ENCODE measurements around the gene TLCD1.
"Not testable (repeated sequence)": the region's sequence is repeated elsewhere in the genome, so short reads cannot be mapped to it uniquely, and the experiment has no call there.

TLCD1 gene

GRCh38 chr17:28726627-28727491 lies 826 bp upstream of the TLCD1 start:
- peak overlapping the region; percentile 62 for H3K9ac ChIP-seq (ENCODE audit: insufficient read length)
- peaks cover 34% of the 10 kb centered on the region for H3K36me3 ChIP-seq (ENCODE audit: insufficient read depth, low read length)
- TF ChIP-seq POLR2AphosphoS5 (IDR thresholded peaks at IDR 0.05; ENCODE audit: borderline replicate concordance, low read depth, low read length) (peak; percentile 16; the same call in 1 of the 2 replicates), FOXP2 (optimal IDR thresholded peaks at IDR 0.05; ENCODE audit: control extremely low read depth, extremely low read length, insufficient read depth) (no peak)
- no peak for DNase-seq (ENCODE audit: low read depth, low spot score)
- no peaks in the 10 kb centered on the region for H3K9me3 ChIP-seq (ENCODE audit: low read depth, low read length)
- no peak overlapping the region for H3K27ac ChIP-seq
- H3K4me3 ChIP-seq, result peak overlapping the region; percentile 96

- Histone ChIP-seq H3K4me3 (peak overlapping the region; percentile 96), H3K27ac (peak overlapping the region; percentile 85), H3K9me3 (ENCODE audit: low read depth, low read length) (no peaks in the 10 kb centered on the region), H3K9ac (ENCODE audit: insufficient read length) (peak overlapping the region; percentile 81), H3K36me3 (ENCODE audit: insufficient read depth, low read length) (peaks cover 45% of the 10 kb centered on the region)
- no peak for DNase-seq (ENCODE audit: low read depth, low spot score)
- peak; percentile 4; the same call in 1 of the 2 replicates for TF ChIP-seq POLR2AphosphoS5 (IDR thresholded peaks at IDR 0.05; ENCODE audit: borderline replicate concordance, low read depth, low read length)
- no peak for TF ChIP-seq FOXP2 (optimal IDR thresholded peaks at IDR 0.05; ENCODE audit: control extremely low read depth, extremely low read length, insufficient read depth)
Measured at GRCh38 chr17:28725660-28726225, 290 bp downstream of the TLCD1 start.

- DNase-seq (ENCODE audit: low read depth, low spot score), result no peak
- Histone ChIP-seq H3K36me3 (ENCODE audit: insufficient read depth, low read length) (peaks cover 50% of the 10 kb centered on the region), H3K9ac (ENCODE audit: insufficient read length) (peak overlapping the region; percentile 81), H3K27ac (peak overlapping the region; percentile 85), H3K9me3 (ENCODE audit: low read depth, low read length) (no peaks in the 10 kb centered on the region), H3K4me3 (peak overlapping the region; percentile 96)
- TF ChIP-seq FOXP2 (optimal IDR thresholded peaks at IDR 0.05; ENCODE audit: control extremely low read depth, extremely low read length, insufficient read depth) (no peak), POLR2AphosphoS5 (IDR thresholded peaks at IDR 0.05; ENCODE audit: borderline replicate concordance, low read depth, low read length) (peak; percentile 73), EZH2 (IDR thresholded peaks at IDR 0.05) (no peak)
Measured at GRCh38 chr17:28725166-28725659, 820 bp downstream of the TLCD1 start.

- TF ChIP-seq FOXP2 (optimal IDR thresholded peaks at IDR 0.05; ENCODE audit: control extremely low read depth, extremely low read length, insufficient read depth), result no peak
- no peak; the same call in 1 of the 2 replicates for TF ChIP-seq POLR2AphosphoS5 (IDR thresholded peaks at IDR 0.05; ENCODE audit: borderline replicate concordance, low read depth, low read length)
- no peak for TF ChIP-seq EZH2 (IDR thresholded peaks at IDR 0.05)
- H3K9ac ChIP-seq (ENCODE audit: insufficient read length), result no peak overlapping the region
- no peak for DNase-seq (ENCODE audit: low read depth, low spot score)
- peaks cover 51% of the 10 kb centered on the region for H3K36me3 ChIP-seq (ENCODE audit: insufficient read depth, low read length)
- H3K27ac ChIP-seq, result peak overlapping the region; percentile 85
- peak overlapping the region; percentile 96 for H3K4me3 ChIP-seq
- H3K9me3 ChIP-seq (ENCODE audit: low read depth, low read length), result no peaks in the 10 kb centered on the region
Measured at GRCh38 chr17:28724500-28725165, 1.4 kb downstream of the TLCD1 start.

- not testable (repeated sequence) for DNase-seq (ENCODE audit: low read depth, low spot score); H3K9me3 ChIP-seq (ENCODE audit: low read depth, low read length); H3K9ac ChIP-seq (ENCODE audit: insufficient read length); H3K4me3 ChIP-seq
- H3K36me3 ChIP-seq (ENCODE audit: insufficient read depth, low read length), result peaks cover 51% of the 10 kb centered on the region
- peak overlapping the region; percentile 85; the same call in 1 of the 2 replicates for H3K27ac ChIP-seq
Measured at GRCh38 chr17:28723836-28724499, 2.1 kb downstream of the TLCD1 start.

GRCh38 chr17:28723159-28723835 lies 2.7 kb downstream of the TLCD1 start:
- no peak for DNase-seq (ENCODE audit: low read depth, low spot score)
- H3K9me3 ChIP-seq (ENCODE audit: low read depth, low read length), result no peaks in the 10 kb centered on the region
- no peak overlapping the region for H3K4me3 ChIP-seq
- TF ChIP-seq POLR2AphosphoS5 (IDR thresholded peaks at IDR 0.05; ENCODE audit: borderline replicate concordance, low read depth, low read length), result no peak
- no peak for TF ChIP-seq FOXP2 (optimal IDR thresholded peaks at IDR 0.05; ENCODE audit: control extremely low read depth, extremely low read length, insufficient read depth)
- TF ChIP-seq EZH2 (IDR thresholded peaks at IDR 0.05), result no peak
- peak overlapping the region; percentile 89 for H3K27ac ChIP-seq
- H3K36me3 ChIP-seq (ENCODE audit: insufficient read depth, low read length), result peaks cover 51% of the 10 kb centered on the region
- no peak overlapping the region for H3K9ac ChIP-seq (ENCODE audit: insufficient read length)

DNA sequence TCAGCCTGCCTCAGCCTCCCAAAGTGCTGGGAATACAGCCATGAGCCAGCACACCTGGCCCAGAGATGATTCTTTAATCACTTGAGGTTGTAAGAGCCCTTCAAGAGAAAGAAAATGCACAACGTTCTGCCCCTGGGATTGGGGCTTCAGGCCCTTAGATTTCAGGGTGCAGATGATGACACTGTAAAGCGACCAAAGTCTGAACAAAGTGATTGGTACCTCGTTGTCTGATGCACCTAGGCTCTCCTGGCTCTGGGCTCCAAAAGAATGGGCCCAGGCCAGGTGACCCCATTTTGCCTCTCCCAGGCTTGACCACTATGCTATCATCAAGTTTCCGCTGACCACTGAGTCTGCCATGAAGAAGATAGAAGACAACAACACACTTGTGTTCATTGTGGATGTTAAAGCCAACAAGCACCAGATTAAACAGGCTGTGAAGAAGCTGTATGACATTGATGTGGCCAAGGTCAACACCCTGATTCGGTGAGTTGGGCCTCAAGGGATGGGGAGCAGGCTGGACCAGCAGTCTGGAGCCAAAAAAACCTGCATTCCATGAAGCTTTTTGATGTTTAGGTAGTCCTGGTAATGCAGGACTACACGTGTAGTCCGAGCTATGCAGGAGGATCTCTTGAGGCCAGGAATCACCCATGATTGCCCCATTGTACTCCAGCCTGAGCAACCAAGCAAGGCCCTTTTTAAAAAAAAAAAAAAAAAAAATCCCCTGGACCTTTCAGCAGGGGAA lies 3.4 kb downstream of the TLCD1 start:
- no peak for DNase-seq (ENCODE audit: low read depth, low spot score)
- no peaks in the 10 kb centered on the region for H3K9me3 ChIP-seq (ENCODE audit: low read depth, low read length)
- no peak overlapping the region for H3K9ac ChIP-seq (ENCODE audit: insufficient read length)
- TF ChIP-seq EZH2 (IDR thresholded peaks at IDR 0.05) (no peak), POLR2AphosphoS5 (IDR thresholded peaks at IDR 0.05; ENCODE audit: borderline replicate concordance, low read depth, low read length) (no peak), FOXP2 (optimal IDR thresholded peaks at IDR 0.05; ENCODE audit: control extremely low read depth, extremely low read length, insufficient read depth) (no peak)
- peak overlapping the region; percentile 89 for H3K27ac ChIP-seq
- H3K36me3 ChIP-seq (ENCODE audit: insufficient read depth, low read length), result peaks cover 51% of the 10 kb centered on the region
- H3K4me3 ChIP-seq, result peak overlapping the region; percentile 99

- H3K4me3 ChIP-seq, result peak overlapping the region; percentile 99
- H3K36me3 ChIP-seq (ENCODE audit: insufficient read depth, low read length), result peaks cover 52% of the 10 kb centered on the region
- peak overlapping the region; percentile 89 for H3K27ac ChIP-seq
Measured at GRCh38 chr17:28720997-28721329, 5.1 kb downstream of the TLCD1 start.

More at GRCh38 chr17:28720997-28721329, 5.1 kb downstream of the TLCD1 start:
- peak overlapping the region; percentile 100 for H3K9ac ChIP-seq (ENCODE audit: insufficient read length)
- DNase-seq (ENCODE audit: low read depth, low spot score); H3K9me3 ChIP-seq (ENCODE audit: low read depth, low read length): not testable (repeated sequence)

All from SK-N-MC (cell line).